Measurements from ENCODE around the gene FAM110A.
"Not testable (repeated sequence)": the region's sequence is repeated elsewhere in the genome, so short reads cannot be mapped to it uniquely, and the experiment has no call there.

The FAM110A gene

DNA sequence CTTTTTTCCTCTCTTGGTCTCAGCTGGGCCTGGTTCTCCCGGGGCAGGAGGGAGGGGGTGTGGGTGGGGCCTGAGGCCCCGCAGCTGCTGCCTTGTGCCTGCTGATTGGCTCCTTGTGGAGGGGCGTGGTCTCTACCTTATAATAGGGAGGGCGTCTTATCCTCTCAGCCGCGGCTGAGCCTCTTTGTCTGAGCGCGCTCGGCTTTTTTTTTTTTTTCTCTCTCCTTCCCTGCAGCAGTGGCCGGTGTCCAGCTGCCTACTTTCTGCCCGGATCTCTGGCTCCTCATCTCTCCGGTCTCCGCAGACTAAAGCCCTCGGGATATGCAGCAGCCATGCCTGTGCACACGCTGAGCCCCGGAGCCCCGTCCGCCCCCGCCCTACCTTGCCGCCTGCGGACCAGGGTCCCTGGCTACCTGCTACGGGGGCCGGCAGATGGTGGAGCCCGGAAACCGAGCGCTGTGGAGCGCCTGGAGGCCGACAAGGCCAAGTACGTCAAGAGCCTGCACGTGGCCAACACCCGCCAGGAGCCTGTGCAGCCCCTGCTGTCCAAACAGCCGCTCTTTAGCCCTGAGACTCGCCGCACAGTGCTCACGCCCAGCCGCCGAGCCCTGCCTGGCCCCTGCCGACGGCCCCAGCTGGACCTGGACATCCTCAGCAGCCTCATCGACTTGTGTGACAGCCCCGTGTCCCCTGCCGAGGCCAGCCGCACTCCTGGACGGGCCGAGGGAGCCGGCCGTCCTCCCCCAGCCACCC lies 11.1 kb downstream of the FAM110A start:
- DNase-seq: peak; percentile 41 to 72 (median 64)

DNA sequence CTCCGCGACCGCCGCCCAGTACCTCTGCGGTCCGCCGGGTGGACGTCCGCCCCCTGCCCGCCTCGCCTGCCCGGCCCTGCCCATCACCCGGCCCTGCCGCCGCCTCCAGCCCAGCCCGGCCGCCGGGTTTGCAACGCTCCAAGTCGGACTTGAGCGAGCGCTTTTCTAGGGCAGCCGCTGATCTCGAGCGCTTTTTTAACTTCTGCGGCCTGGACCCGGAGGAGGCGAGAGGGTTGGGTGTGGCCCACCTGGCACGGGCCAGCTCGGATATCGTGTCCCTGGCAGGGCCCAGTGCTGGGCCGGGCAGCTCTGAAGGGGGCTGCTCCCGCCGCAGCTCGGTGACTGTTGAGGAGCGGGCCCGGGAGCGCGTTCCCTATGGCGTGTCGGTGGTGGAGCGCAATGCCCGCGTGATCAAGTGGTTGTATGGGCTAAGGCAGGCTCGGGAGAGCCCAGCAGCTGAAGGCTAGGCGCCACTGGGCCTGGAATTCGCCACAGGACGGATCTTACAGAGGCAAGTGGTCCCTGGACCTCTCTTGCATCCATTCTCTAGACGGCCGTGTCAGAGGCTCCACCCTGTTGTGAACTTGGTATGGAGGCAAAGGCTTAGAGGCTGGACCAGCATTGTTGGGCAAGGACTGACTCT lies 11.8 kb downstream of the FAM110A start:
- DNase-seq: peak in 3 of 4 experiments; percentile 9 to 52 (median 40)

DNA sequence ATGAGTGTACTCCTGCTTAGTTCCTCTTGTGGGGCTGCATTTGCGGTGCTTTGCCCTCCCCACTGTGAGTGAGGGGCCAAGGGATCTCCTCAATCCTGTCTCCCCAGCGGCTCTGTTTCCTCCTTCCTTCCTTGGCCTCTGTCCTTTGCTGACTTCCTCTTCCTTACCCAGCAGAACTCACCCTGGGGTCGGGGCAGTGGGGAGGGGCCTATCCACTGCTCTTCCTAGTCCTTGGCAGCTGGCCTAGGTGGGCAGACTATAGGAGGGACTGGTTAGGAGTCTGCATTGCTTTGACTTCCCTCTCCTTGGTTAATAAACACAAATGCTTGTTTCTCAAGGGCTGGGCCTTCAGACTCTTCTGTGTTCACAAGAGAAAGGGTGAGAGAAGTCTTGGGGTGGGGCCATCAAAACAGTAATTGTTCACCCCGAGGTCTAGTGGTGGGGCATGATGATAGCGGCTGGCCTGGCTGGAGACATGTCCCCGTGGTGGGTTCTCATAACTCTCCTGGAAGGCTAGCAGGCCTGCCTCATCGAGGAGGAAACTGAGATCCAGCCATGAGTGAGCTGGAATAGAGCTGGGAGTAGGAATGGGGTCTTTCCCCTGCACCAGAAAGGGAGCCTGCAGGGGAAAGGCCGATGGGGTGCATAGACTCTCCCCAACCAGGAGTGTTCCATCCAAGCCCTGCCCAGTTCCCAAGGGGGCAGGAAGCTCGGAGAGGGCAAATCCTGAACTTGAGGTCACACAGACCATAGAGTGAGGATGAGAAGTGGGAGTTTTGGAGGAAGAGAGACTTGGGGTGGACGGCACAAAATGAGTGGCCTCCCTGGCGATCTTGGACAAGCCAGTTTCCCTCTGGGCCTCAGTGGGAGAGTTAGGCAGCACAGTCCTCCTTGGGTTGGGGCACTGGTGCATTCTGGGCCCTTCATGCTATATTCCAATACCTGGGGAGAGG lies 12.7 kb downstream of the FAM110A start:
- peak; percentile 60 to 85 (median 78) for DNase-seq

DNA sequence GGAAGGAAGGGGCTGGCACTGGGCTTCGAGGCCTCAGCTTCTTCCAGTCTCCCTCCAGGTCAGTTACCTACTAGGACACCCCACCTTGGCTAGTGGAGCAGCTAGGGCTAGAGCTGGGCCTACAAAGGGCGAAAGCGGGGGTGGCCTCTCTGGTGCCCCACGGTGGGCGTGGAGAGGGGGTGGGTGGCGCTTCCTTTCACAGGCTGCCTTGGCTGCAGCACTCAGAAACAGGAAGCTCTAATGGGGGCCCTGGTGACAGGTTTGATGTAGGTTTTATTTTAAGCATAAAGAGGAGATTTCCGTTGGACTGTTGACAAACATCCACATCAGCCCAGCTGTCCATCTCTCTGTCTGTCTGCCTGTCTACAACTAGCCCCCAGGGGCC lies 13.4 kb downstream of the FAM110A start:
- peak; percentile 60 to 88 (median 80) for DNase-seq

DNA sequence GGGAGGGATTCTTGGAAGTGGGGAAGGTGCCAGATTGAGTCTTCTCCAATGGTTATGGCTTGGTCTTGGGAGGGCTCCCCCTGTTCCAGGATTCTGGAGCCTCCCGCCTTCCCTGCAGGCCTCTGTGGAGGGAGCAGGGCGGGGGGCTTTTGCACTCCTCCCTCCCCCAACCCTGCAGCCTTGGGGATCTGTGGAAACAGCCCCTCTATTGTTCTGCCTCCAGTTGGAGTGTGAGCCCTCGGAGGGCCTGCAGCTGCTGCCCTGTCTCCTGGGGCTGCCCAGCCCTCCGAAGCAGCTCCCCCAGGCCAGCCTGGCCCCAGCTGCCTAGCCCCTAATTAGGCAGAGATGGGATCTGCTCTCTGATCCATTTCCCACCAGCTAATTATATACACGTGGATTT lies 14.7 kb downstream of the FAM110A start:
- DNase-seq: no peak

DNA sequence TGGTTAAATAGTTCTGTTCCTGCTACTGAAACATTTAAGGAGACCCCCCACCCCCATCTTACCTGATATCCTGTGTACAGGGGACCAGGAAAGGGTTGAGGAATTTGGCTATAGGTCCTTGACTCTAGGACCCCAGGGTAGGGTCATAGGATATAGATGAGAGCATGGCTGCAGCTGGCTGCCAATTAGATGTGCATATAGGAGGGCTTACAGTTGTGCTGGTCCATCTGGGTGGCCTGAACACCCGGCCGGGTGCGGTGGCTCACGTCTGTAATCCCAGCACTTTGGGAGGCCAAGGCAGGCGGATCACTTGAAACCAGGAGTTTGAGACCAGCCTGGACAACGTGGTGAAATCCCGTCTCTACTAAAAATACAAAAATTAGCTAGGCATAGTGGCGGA lies 15.2 kb downstream of the FAM110A start:
- DNase-seq: not testable (repeated sequence)

DNA sequence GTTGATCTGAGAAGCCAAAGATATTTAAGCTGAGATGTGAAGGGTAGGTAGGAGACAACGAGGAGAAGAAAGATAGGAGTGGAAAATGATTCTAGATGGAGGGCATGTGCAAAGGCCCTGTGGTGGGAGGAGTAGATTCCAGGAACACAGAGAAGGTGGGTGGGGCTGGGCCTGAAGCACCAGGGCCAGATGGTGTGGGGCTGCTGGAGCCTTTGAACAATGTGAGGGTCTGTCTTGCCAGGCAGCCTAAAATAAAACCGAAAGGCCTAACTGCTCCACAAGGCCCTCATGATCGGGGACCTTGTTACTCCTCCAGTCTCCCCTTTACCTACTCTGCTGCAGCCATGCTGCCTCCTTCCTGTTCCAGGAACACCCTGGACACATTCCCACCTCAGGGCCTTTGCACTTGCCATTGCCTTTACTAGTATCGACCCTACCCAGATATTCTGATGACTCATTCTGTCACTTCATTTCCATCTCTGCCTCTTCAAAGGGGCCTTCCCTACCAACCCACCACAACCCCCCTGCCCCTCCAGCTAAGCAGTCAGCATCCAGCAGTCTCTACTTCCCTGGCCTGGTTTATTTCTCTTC lies 20.0 kb downstream of the FAM110A start:
- no peak for DNase-seq

DNA sequence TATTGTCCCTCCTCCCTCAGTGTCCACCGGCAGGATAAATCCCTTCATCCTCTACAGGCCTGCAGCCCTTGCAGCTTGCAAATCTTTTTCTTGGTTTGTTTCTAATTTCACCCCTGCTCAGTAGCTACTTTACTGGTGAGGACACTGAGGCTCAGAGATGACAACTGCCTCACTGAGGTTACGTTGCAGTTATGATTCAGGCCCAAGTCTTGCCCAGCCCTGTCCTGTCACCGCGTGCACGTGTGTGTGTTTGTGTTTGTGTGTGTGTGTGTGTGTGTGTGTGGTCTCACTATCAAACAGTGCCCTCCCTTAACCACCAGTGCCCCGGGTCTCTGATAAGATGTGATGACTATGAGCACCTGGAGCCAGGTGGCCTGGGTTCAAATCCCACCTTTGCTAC lies 21.1 kb downstream of the FAM110A start:
- DNase-seq: no peak

DNA sequence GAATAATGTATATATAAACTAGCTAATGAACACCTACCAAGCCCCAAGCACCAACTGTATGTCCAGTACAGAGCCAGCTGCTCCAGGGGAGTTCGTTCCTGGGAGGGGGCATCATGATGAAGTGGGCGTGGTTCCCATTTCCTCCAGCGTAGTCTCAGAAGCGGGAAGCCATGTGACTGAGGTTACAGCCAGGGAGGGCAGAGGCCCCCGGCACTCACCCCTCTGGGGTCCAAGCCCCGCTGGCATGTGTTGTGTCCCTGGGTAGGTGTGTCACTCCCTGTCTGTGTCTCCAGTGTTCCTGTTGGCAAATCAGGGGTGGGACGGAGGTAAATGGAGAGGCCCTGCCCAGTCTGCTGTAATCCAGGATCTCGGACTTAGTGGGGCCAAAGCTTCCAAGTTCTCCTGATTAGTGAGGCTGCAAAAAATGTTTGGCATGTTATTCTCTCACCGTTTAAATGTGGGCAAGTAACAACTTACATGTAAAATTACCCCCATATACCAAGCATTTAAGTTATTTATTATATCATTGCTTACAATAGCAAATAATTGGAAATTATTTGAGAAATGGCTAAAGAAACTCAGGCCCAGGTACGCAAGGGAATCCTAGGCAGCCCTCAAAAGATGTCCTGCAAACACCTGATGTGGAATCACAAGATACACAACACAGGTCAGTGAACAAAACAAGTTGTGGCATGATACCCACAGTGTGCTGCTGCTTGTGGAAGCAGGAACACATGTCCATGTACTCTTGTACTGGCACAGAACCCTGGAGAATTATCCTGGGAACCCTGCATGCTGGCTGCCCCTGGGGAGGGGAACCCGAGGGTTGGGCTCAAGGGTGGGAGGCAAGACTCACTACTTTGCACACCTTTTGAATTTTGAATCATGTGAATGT lies 22.2 kb downstream of the FAM110A start:
- peak in 1 of 4 experiments; percentile 16 for DNase-seq

DNA sequence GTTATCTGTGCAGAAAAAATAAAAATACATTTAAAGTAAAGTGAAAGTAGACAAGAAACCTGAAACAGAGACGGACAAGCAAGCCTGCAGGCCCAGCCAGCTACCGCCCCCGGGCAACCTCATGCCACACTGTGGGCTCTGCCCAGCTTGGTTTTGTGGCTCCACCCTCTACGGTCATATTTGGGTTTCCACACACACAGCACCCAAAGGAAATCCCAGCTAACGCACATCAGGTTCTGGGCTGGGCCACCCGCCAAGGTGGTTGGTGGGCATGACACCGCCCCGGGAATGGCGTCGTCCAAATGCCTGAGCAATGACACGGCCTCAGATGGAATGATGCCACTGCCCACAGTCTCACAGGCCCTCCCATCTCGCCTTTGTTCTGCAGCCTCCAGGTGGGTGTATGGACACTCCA lies 22.9 kb downstream of the FAM110A start:
- DNase-seq: peak; percentile 36 to 76 (median 50)

DNA sequence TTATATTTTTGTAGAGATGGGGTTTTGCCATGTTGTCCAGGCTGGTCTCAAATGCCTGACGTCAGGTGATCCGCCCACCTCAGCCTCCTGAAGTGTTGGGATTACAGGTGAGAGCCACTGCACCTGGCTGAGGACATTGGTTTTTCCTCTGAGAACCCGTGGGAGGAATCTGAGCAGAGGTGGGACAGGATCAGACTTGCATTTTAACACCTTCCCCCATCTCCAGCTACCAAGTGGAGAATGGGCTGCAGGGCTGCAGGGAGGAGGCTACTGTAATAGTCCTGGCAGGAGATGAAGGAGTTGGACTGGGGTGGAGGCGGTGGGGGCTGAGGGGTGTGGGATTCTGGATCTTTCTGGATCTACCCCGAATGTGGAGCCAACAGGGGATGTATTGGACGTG lies 24.5 kb downstream of the FAM110A start:
- no peak for DNase-seq

DNA sequence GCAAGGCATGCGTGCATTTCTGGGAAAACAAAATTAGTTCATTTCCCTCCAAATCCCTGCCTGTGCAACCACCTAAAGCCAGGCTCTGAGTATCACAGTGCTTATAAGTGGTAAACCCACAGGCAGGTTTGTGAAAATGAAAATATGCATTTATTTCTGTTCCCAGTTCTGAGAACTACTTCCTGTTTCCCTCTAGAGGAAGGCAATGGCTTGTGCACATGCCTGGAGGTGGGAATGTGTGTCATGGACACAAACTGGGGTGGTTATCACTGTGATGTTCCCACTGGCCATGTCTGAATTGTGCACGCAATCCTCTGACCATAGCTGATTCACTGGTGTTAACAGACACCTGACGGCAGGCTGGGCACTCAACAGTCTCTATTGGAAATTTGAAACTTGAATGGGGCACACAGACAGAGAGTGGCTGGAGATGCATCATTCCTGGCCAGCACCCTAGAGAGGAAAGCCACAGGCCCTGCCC lies 26.3 kb downstream of the FAM110A start:
- peak; percentile 44 to 68 (median 64) for DNase-seq

DNA sequence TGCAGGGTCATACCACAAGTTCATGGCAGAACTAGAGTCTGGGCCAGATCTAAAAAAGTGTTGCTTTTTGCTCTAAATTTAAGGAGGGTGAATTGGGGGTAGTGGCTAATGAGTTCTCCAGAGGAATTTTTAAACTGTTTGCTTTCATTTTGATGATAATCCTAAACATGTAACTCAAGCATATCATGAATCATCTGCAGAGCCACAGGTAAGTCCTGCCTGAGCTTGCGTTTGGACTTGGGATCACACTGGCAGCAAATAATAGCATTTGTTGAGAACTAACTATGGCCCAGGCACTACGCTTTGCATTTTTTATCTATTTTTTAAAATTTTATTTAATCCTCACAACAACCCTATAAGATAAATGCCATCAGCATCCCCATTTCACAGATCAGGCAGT lies 27.4 kb downstream of the FAM110A start:
- DNase-seq: no peak

DNA sequence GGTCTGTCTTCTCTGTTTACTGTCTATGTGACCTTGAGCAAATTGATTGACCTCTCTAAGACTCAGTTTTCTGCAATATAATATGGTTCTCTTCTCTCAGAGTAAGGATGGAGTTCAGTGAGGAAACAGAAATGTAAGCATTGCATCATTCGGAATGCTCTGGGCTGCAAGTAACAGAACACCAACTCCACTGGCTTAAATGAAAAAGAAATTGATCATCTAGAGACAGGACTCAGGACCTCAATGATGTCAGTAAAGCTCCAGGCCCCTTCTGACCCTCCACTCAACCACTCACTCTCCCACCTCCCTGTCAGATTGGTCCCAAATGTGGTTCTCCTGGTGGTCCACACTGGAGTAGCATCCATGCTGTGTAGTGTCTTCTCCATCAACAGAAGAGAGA lies 31.9 kb downstream of the FAM110A start:
- DNase-seq: no peak

DNA sequence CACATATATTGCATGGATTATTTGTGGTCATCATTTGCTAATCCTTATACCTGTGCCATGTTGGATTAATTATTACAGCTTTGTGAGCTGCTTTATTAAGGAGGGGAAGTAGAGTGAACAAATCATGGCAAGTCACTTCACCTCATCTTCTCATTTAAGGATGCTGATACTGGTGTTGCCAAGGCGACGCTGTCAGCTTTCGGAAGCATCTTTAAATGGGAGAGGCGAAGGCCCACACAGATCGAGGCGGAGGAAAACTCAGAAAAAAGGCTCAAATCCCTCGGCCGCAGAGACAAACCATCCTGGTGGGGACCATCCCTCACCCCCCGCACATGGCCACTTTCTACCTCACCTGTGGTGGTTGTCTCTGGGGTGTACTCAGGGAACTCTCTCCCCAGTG lies 34.8 kb downstream of the FAM110A start:
- no peak for DNase-seq

DNA sequence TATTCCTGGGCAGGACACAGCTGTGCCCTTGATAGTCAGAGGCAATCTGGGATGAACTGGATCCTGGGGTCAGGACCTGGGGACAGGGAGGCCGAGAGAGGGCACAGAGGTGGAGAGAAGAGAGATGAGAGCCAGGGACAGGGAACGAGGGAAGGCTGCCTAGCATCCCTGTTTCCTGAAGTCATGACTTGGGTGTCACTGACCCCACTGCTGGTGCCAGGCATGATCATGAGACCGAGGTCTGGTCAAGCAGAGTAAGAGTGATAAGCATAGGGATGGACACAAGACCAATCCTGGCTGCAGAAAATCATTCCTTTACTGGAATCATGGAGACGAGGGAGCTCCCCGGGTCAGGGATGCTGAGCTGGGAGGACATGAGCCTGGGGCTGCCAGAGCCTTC lies 36.1 kb downstream of the FAM110A start:
- no peak for DNase-seq

DNA sequence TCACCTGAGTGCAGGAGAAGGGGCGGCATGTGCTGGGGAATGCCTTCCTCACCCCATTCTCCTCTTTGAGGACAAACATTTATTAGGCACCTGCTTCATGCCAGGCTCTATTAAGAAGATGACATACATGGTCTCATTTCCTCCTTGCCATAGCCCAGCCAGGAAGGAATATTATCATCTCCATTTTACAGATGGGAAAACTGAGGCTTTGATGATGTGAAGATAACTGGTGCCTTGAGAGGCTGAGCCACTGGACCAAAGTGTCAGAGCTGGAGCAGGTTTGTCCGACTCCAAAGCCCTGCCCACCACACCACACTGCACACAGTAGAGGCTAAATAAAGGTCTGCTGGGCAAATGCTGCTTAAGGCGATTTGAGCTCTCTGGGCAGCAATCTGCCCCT lies 37.2 kb downstream of the FAM110A start:
- no peak for DNase-seq

DNA sequence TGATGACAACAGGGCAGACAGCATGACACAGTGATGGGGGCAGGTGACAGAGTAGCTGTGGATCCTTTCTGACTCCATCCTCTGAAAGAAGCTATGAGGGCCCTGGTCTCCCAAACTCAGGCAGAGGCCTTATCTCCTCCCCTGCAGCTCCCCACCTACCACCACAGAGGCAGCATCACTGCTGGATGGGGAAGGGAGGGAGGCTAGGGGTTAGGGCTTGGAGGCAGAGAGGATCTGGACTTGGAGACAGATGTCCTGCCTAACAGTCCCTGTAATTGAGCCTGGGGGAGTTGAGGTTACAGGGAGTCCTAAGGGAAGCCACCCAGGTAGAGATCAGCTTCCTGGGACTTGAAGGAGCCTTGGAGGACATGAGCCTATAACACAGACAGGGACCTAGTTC lies 37.9 kb downstream of the FAM110A start:
- no peak for DNase-seq

DNA sequence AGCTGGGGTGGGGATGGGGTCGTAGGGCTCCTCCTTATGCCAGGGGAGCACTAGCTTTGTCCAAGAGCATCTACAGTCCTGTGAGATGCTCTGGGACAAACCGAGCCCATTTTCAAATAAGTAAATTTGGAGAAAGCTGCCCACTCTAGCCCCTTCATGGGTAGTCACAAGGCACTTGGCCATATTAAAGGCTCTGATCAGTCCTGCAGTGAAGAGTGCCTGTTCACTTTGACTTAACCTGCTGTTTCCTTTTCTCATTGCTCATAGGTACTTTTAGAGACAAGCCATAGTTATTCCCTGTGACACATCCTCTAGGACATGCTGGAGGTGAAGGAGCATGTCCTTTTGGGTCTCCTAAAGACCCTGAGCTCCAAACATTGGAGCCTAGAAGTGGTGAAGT lies 38.4 kb downstream of the FAM110A start:
- DNase-seq: no peak

DNA sequence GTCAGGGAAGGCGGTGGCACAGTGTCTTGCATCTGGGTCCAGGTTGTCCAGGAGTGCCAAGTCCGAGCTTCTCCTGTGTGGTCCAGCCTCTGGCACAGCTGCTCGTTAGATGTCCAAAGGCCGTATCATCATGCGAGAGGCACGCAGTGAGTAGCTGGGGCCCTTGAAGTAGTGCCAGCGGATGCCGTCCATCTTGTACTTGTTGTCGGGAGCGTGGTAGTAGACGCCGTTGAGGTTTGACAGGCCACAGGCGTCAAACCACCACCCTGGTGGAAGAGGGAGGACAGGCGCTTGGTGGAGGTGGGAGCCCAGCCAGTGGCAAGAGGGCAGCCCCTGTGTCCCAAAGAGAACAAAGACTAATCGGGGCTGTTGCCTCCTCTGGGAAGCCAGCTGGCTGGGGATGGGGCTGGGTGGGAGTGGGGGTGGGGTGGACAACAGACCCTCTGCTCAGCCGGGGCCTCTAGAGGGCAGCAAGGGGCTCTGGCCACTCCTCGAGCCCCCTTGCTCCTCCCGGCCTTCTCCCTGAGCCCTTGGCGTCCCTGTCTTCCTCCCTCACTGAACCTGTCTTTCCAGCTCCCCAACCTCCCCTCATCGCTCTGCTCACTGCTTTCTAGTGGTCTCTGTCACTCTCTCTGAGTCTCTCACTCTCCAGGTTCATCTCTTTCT lies 39.5 kb downstream of the FAM110A start:
- no peak for DNase-seq

Data from suppressor macrophage (primary cell).